SK-N-SH (cell line): ENCODE measurements around the gene FZR1. TPM values are rescaled to one million over a fixed set of nuclear protein-coding genes. Genes with fewer than 3 reads are reported as not detected.

Experiments used
- CTCF ChIA-PET: fragments of 300-600, 350-600 bp; formaldehyde crosslinking; extraction: SDS; loops from one replicate; lab custom pipeline; 2021; lab: Yijun Ruan, JAX
- POLR2A ChIA-PET: fragments of 350-600 bp; sonication (Branson Sonifier 250); formaldehyde crosslinking; extraction: SDS; loops from one replicate; lab custom pipeline; 2020; ENCODE audit warnings: antibody characterized with exemption, inconsistent platforms; lab: Yijun Ruan, JAX
- DNase-seq: peaks from one replicate; pipeline ENCODE4 v3.0.0; 2012
- H2AFZ ChIP-seq: fragments of 200-600 bp; sonication (generic); 2 replicates; pipeline ENCODE4 v1.8.1; 2016; ENCODE audit warnings: antibody characterized with exemption, mild to moderate bottlenecking, low read depth
- H3F3A ChIP-seq: fragments of 200-600 bp; sonication (generic); replicated peaks from 2 replicates; pipeline ENCODE3; 2016; ENCODE audit warnings: antibody characterized with exemption, mild to moderate bottlenecking; ENCODE audit not compliant: insufficient read depth
- H3K27ac ChIP-seq, 2 experiments: fragments of 200-500 bp in 1 of 2; fragments of 200-600 bp in 1 of 2; sonication (Bioruptor generic) in 1 of 2; sonication (generic), shearing (Covaris generic) in 1 of 2; 2 replicates each; pipeline versions ENCODE4 v1.5.1 to v1.6.1; 2014 to 2016; ENCODE audit warnings: low read depth in 2 of 2, inconsistent platforms in 1 of 2, low read length in 1 of 2, mild to moderate bottlenecking in 1 of 2, mixed read lengths in 1 of 2
- H3K27me3 ChIP-seq: fragments of 200-600 bp; sonication (generic), shearing (Covaris generic); 2 replicates; pipeline ENCODE4 v1.6.1; 2016; ENCODE audit warnings: mixed run types; ENCODE audit not compliant: insufficient read depth
- H3K36me3 ChIP-seq, 2 experiments: fragments of 200-500 bp in 1 of 2; fragments of 200-600 bp in 1 of 2; sonication (Bioruptor generic) in 1 of 2; sonication (generic) in 1 of 2; replicated peaks in 1 of 2; 2 replicates each; pipeline versions ENCODE3 to v1.5.1; 2014 to 2016; ENCODE audit warnings: low read length in 1 of 2, mild to moderate bottlenecking in 1 of 2; ENCODE audit not compliant: insufficient read depth in 2 of 2, control insufficient read depth in 1 of 2
- H3K4me1 ChIP-seq, 2 experiments: fragments of 200-500 bp in 1 of 2; fragments of 200-600 bp in 1 of 2; sonication (Bioruptor generic) in 1 of 2; sonication (generic), shearing (Covaris generic) in 1 of 2; 2 replicates each; pipeline versions ENCODE4 v1.5.1 to v1.6.1; 2014 to 2016; ENCODE audit warnings: low read depth in 1 of 2, low read length in 1 of 2, mixed run types in 1 of 2; ENCODE audit not compliant: insufficient read depth in 2 of 2, control insufficient read depth in 1 of 2
- H3K4me2 ChIP-seq: fragments of 200-600 bp; sonication (generic), shearing (Covaris generic); 2 replicates; pipeline ENCODE4 v1.6.1; 2017; ENCODE audit warnings: mixed run types
- H3K4me3 ChIP-seq, 2 experiments: fragments of 200-500 bp in 1 of 2; fragments of 200-600 bp in 1 of 2; sonication (Bioruptor generic) in 1 of 2; sonication (generic), shearing (Covaris generic) in 1 of 2; 2 replicates each; pipeline versions ENCODE4 v1.5.1 to v1.8.1; 2014 to 2016; ENCODE audit warnings: low read depth in 2 of 2, inconsistent platforms in 1 of 2, low read length in 1 of 2, mild to moderate bottlenecking in 1 of 2, mixed read lengths in 1 of 2, moderate library complexity in 1 of 2
- H3K79me2 ChIP-seq: fragments of 200-600 bp; sonication (generic); 2 replicates; pipeline ENCODE4 v1.8.1; 2017; ENCODE audit warnings: mild to moderate bottlenecking; ENCODE audit not compliant: insufficient read depth
- H3K9ac ChIP-seq: fragments of 200-600 bp; sonication (generic); 2 replicates; pipeline ENCODE4 v1.6.1; 2017; ENCODE audit warnings: mixed run types
- H3K9me2 ChIP-seq: fragments of 200-600 bp; sonication (generic); 2 replicates; pipeline ENCODE4 v1.6.1; 2017; ENCODE audit warnings: mixed run types
- H3K9me3 ChIP-seq: fragments of 200-600 bp; sonication (generic); 2 replicates; pipeline ENCODE4 v1.6.1; 2017; ENCODE audit warnings: mixed run types, mild to moderate bottlenecking, moderate library complexity
- H4K20me1 ChIP-seq: fragments of 200-600 bp; sonication (generic); 2 replicates; pipeline ENCODE4 v1.6.1; 2017; ENCODE audit warnings: mild to moderate bottlenecking, mixed run types; ENCODE audit not compliant: insufficient read depth
- EP300 ChIP-seq, 2 experiments: IDR thresholded peaks; 2 replicates each; pipeline versions ENCODE4 v1.4.0 to v1.6.1; 2012; ENCODE audit warnings: borderline replicate concordance in 1 of 2, low read depth in 1 of 2, low read length in 1 of 2
- EZH2phosphoT487 ChIP-seq: fragments of 200-600 bp; sonication (generic); IDR thresholded peaks from 2 replicates; pipeline ENCODE4 v1.6.1; 2017; ENCODE audit warnings: low read depth, mixed run types, mild to moderate bottlenecking, antibody characterized with exemption, moderate library complexity, borderline replicate concordance
- RAD21 ChIP-seq: IDR thresholded peaks from 2 replicates; pipeline ENCODE4 v1.6.1; 2012; ENCODE audit warnings: mild to moderate bottlenecking, low read length
- RFX5 ChIP-seq: IDR thresholded peaks from 2 replicates; pipeline ENCODE4 v1.6.1; 2012; ENCODE audit warnings: mild to moderate bottlenecking, improper control_type of control experiment, low read length
- SMC3 ChIP-seq: IDR thresholded peaks from 2 replicates; pipeline ENCODE4 v1.6.1; 2012; ENCODE audit warnings: low read depth, low read length, improper control_type of control experiment
- TCF12 ChIP-seq: IDR thresholded peaks from 2 replicates; pipeline ENCODE4 v1.4.0; 2012
- WGBS: methylation state at CpG from one replicate; pipeline ENCODE4 v1.1.6; 2017; ENCODE audit warnings: low lambda C conversion rate; 5-methylcytosine and 5-hydroxymethylcytosine counted together
- polyA plus RNA-seq, 3 experiments: library from polyadenylated mRNA; depleted of rRNA; stranded (reverse); fragments of >200 nt; gene quantifications; 2 replicates each; pipeline ENCODE4 v1.2.3, GENCODE V29; 2012
- TF ChIP-seq, protein P1 (sequence below): IDR thresholded peaks from 2 replicates; pipeline ENCODE4; 2012
- TF ChIP-seq, protein P2 (sequence below): fragments of 200-600 bp; sonication (generic); IDR thresholded peaks from 2 replicates; pipeline ENCODE4 v1.6.1; 2017; ENCODE audit warnings: antibody characterized with exemption, mild to moderate bottlenecking, moderate library complexity

The FZR1 gene
- polyA plus RNA-seq, 1 of the 3 experiments (the other 2 are of a cell fraction), result 36.3 TPM

DNA sequence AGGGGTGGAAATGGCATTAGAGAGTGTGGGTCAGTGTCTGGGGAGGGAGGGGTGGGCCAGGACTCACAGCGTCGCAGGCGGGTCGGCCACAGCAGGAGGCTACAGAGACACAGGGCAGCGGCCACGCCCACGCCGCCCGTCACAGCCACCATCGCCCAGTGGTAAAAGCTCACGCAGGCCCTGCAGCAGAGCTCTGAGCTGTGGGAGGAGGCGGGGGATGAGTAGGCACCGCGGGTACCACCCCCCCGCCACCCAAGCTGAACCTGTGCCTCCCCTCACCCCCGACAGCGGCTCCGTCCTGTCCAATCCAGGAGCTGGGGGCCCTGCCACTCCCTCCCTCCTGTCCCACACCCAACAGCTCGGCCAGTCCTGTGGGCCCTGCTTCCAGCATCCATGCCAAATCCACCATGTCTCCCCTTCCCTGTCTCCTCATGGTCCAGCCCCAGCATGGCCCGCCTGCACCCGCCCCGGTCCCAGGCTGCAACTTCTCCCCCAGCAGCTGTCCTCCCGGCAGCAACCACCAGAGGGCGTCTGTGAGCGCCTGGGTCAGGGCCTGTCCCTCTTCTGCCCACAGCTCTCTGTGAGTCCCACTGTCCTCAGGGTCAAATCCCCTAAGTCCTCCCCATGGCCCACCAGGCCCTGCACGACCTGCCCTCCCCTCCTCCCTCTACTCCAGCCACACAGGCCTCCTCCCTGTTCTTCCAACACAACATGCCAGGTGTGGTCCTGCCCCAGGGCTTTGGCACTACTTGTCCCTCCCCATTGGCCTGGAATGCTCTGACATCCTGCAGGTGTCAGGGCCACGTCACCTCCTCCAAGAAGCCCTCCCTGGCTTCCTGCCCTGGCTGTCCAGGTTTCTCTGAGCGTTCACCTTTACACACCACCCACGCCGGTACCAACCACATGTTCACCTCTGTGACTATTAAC, 38.9 kb downstream of the FZR1 start:
- H2AFZ ChIP-seq, result no peak overlapping the region

GRCh38 chr19:3545669-3546034, 39.5 kb downstream of the FZR1 start:
- 0 out of 2 replicates have a peak, but pooled peaks cover 7% of the 10 kb centered on the region for H4K20me1 ChIP-seq
- H2AFZ ChIP-seq, result no peak overlapping the region
- H3K27me3 ChIP-seq, result no peaks in the 10 kb centered on the region
- H3K4me1 ChIP-seq, result no peaks in the 10 kb centered on the region; a peak in 1 of 4 replicates
- CTCF ChIA-PET, result interaction anchor here (0.5 to 6.0 kb wide), 30 partner anchors 9 to 241 kb away, joined by 3 to 73 read pairs (median 4); partner anchors contain the start of genes GIPC3, MFSD12 and TBXA2R
- 84% methylated on average over 10 of the region's 10 CpGs for WGBS
- H3K4me3 ChIP-seq, result no peak overlapping the region
- H3K9ac ChIP-seq, result no peak overlapping the region
- no peaks in the 10 kb centered on the region for H3K9me2 ChIP-seq
- peaks cover 7% of the 10 kb centered on the region for H3F3A ChIP-seq
- no peak overlapping the region for H3K27ac ChIP-seq
- peaks cover 0 to 30% of the 10 kb centered on the region in 2 experiments for H3K36me3 ChIP-seq
- TF ChIP-seq, protein P1, sequence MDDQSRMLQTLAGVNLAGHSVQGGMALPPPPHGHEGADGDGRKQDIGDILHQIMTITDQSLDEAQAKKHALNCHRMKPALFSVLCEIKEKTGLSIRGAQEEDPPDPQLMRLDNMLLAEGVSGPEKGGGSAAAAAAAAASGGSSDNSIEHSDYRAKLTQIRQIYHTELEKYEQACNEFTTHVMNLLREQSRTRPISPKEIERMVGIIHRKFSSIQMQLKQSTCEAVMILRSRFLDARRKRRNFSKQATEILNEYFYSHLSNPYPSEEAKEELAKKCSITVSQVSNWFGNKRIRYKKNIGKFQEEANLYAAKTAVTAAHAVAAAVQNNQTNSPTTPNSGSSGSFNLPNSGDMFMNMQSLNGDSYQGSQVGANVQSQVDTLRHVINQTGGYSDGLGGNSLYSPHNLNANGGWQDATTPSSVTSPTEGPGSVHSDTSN, result no peak
- TF ChIP-seq, all 33 proteins: peak for 0
- no peak for DNase-seq
- no peaks in the 10 kb centered on the region for H3K9me3 ChIP-seq
- H3K79me2 ChIP-seq, result peaks cover 7% of the 10 kb centered on the region; the same call in 1 of the 2 replicates
- H3K4me2 ChIP-seq, result no peak overlapping the region
- POLR2A ChIA-PET, result interaction anchor here (1.0 kb wide), 1 partner anchor 9 kb away, joined by 3 read pairs; no protein-coding TSS in a partner anchor

More for the DNA sequence above, 38.9 kb downstream of the FZR1 start:
- CTCF ChIA-PET, result interaction anchor here (0.5 to 6.0 kb wide), 35 partner anchors 9 to 602 kb away, joined by 3 to 73 read pairs (median 4); partner anchors contain the start of genes GIPC3, MFSD12 and TBXA2R
- Histone ChIP-seq H3K79me2 (peaks cover under 1% of the 10 kb centered on the region; the same call in 1 of the 2 replicates), H3K4me2 (no peak overlapping the region), H4K20me1 (0 out of 2 replicates have a peak, but pooled peaks cover 7% of the 10 kb centered on the region), H3K4me1 (no peaks in the 10 kb centered on the region; a peak in 1 of 4 replicates), H3K27me3 (no peaks in the 10 kb centered on the region), H3K27ac (no peak overlapping the region), H3K9ac (no peak overlapping the region), H3K36me3 (peaks cover 0 to 30% of the 10 kb centered on the region in 2 experiments), H3K4me3 (no peak overlapping the region; a peak in 1 of 4 replicates), H3F3A (peaks cover 7% of the 10 kb centered on the region), H3K9me3 (no peaks in the 10 kb centered on the region), H3K9me2 (no peaks in the 10 kb centered on the region)
- WGBS, result 62% methylated on average over 15 of the region's 30 CpGs
- TF ChIP-seq RFX5, result no peak
- TF ChIP-seq SMC3, result peak; percentile 79
- TF ChIP-seq EZH2phosphoT487, result no peak
- peak; percentile 63 for TF ChIP-seq RAD21
- no peak for TF ChIP-seq TCF12
- TF ChIP-seq EP300 (IDR thresholded peaks at IDR 0.05; ENCODE audit: borderline replicate concordance in 1 of 2, low read depth in 1 of 2, low read length in 1 of 2), result no peak
- TF ChIP-seq, protein P2, sequence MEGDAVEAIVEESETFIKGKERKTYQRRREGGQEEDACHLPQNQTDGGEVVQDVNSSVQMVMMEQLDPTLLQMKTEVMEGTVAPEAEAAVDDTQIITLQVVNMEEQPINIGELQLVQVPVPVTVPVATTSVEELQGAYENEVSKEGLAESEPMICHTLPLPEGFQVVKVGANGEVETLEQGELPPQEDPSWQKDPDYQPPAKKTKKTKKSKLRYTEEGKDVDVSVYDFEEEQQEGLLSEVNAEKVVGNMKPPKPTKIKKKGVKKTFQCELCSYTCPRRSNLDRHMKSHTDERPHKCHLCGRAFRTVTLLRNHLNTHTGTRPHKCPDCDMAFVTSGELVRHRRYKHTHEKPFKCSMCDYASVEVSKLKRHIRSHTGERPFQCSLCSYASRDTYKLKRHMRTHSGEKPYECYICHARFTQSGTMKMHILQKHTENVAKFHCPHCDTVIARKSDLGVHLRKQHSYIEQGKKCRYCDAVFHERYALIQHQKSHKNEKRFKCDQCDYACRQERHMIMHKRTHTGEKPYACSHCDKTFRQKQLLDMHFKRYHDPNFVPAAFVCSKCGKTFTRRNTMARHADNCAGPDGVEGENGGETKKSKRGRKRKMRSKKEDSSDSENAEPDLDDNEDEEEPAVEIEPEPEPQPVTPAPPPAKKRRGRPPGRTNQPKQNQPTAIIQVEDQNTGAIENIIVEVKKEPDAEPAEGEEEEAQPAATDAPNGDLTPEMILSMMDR, result peak; percentile 88
- peak; percentile 94 for DNase-seq
- POLR2A ChIA-PET, result interaction anchor here (0.5 to 1.0 kb wide), 2 partner anchors 8 to 324 kb away, joined by 3 read pairs; partner anchors contain the start of gene ZFR2
